HCT116 (cell line): ENCODE measurements around the gene HAND2. TPM values are rescaled to one million over a fixed set of nuclear protein-coding genes. Genes with fewer than 3 reads are reported as not detected.

ENCODE experiments used
- ATAC-seq: fragments of 200-7000 bp; cut with Tn5 transposase; 2 replicates; pipeline ENCODE4 v1.9.1; 2020; ENCODE audit warnings: mild to moderate bottlenecking, moderate library complexity
- BruUV-seq: library from RNA; stranded (reverse); fragments of 400-500 nt; replicated peaks from 2 replicates; lab custom pipeline; 2021; lab: Mats Ljungman, UMichigan
- CTCF ChIA-PET: fragments of 300-600 bp; sonication (Branson Sonifier 250); formaldehyde crosslinking; loops from one replicate; lab custom pipeline; 2021; ENCODE audit warnings: antibody characterized with exemption; lab: Charles Lee
- POLR2A ChIA-PET: fragments of 300-600, 350-600 bp; sonication (Branson Sonifier 250); formaldehyde crosslinking; loops from one replicate; lab custom pipeline; 2021; ENCODE audit warnings: antibody characterized with exemption; lab: Charles Lee
- RAD21 ChIA-PET, 2 experiments: fragments of 300-600 bp; sonication (Branson Sonifier 250); formaldehyde crosslinking; loops; one replicate each; lab custom pipeline; 2023; ENCODE audit warnings: low total read pairs in 2 of 2; ENCODE audit not compliant: uncharacterized antibody in 2 of 2, unreplicated experiment in 2 of 2, low non-redundant PET in 1 of 2; lab: Charles Lee
- DNase-seq: peaks from one replicate; pipeline ENCODE4 v3.0.0-alpha.2; 2010; ENCODE audit warnings: low read depth, low spot score
- H2AFZ ChIP-seq: fragments of 200-600 bp; shearing (Covaris generic), sonication (generic); 2 replicates; pipeline ENCODE4 v1.6.1; 2017; ENCODE audit warnings: low read depth, mixed run types, mixed read lengths, antibody characterized with exemption, low read length; ENCODE audit not compliant: poor library complexity, severe bottlenecking
- H3K27ac ChIP-seq: 2 replicates; pipeline ENCODE4 v1.5.1; 2012; ENCODE audit warnings: low read depth, low read length
- H3K27me3 ChIP-seq: fragments of 200-600 bp; sonication (generic); 2 replicates; pipeline ENCODE4 v1.6.1; 2016; ENCODE audit warnings: mixed run types, low read length, mixed read lengths; ENCODE audit not compliant: insufficient read depth
- H3K36me3 ChIP-seq, 2 experiments: fragments of 200-500 bp in 1 of 2; fragments of 200-600 bp in 1 of 2; sonication (Bioruptor generic) in 1 of 2; sonication (generic) in 1 of 2; 2 replicates each; pipeline versions ENCODE4 v1.5.1 to v1.6.1; 2014 to 2016; ENCODE audit warnings: low read length in 2 of 2, inconsistent platforms in 1 of 2, mixed read lengths in 1 of 2, mixed run types in 1 of 2; ENCODE audit not compliant: insufficient read depth in 2 of 2, control insufficient read depth in 1 of 2
- H3K4me1 ChIP-seq, 2 experiments: fragments of 200-600 bp in 1 of 2; sonication (generic) in 1 of 2; 2 replicates each; pipeline versions ENCODE4 v1.5.1 to v1.6.1; 2012 to 2017; ENCODE audit warnings: low read length in 2 of 2, inconsistent platforms in 1 of 2, mild to moderate bottlenecking in 1 of 2, mixed read lengths in 1 of 2, mixed run types in 1 of 2, moderate library complexity in 1 of 2; ENCODE audit not compliant: insufficient read depth in 2 of 2, control insufficient read depth in 1 of 2
- H3K4me2 ChIP-seq: fragments of 200-600 bp; sonication (generic); 2 replicates; pipeline ENCODE4 v1.6.1; 2017; ENCODE audit warnings: mixed run types, low read length, mixed read lengths
- H3K4me3 ChIP-seq, 2 experiments: fragments of 200-600 bp in 1 of 2; sonication (generic) in 1 of 2; replicated peaks in 1 of 2; 2 replicates each; pipeline ENCODE4 v1.5.1; 2011 to 2016; ENCODE audit warnings: low read length in 2 of 2, control low read depth in 1 of 2, low read depth in 1 of 2, mild to moderate bottlenecking in 1 of 2, mixed read lengths in 1 of 2, mixed run types in 1 of 2
- H3K79me2 ChIP-seq: fragments of 200-600 bp; sonication (generic); 2 replicates; pipeline ENCODE4 v1.6.1; 2017; ENCODE audit warnings: mild to moderate bottlenecking, mixed run types, low read length, moderate library complexity, mixed read lengths; ENCODE audit not compliant: insufficient read depth
- H3K9ac ChIP-seq: fragments of 200-600 bp; sonication (generic); 2 replicates; pipeline ENCODE4 v1.6.1; 2016; ENCODE audit warnings: low read length, mixed read lengths
- H3K9me2 ChIP-seq: fragments of 200-600 bp; sonication (generic), shearing (Covaris generic); 2 replicates; pipeline ENCODE4 v1.6.1; 2017; ENCODE audit warnings: mixed run types, mild to moderate bottlenecking, moderate library complexity; ENCODE audit not compliant: insufficient read depth
- H3K9me3 ChIP-seq, 2 experiments: fragments of 200-500 bp in 1 of 2; fragments of 200-600 bp in 1 of 2; sonication (Bioruptor generic) in 1 of 2; sonication (generic) in 1 of 2; 2 replicates each; pipeline ENCODE4 v1.6.1; 2014 to 2017; ENCODE audit warnings: low read length in 2 of 2, mixed read lengths in 2 of 2, inconsistent platforms in 1 of 2, low read depth in 1 of 2, mild to moderate bottlenecking in 1 of 2, mixed run types in 1 of 2, moderate library complexity in 1 of 2; ENCODE audit not compliant: control insufficient read depth in 1 of 2, insufficient read depth in 1 of 2
- H4K20me1 ChIP-seq: fragments of 200-600 bp; sonication (generic), shearing (Covaris generic); 2 replicates; pipeline ENCODE4 v1.6.1; 2017; ENCODE audit warnings: mixed run types, mild to moderate bottlenecking, moderate library complexity; ENCODE audit not compliant: insufficient read depth
- ATF3 ChIP-seq: IDR thresholded peaks from 2 replicates; pipeline ENCODE4 v1.6.1; 2012
- CBX3 ChIP-seq: IDR thresholded peaks from 2 replicates; pipeline ENCODE4 v1.6.1; 2012; ENCODE audit warnings: low read depth
- CTCF ChIP-seq, 3 experiments: fragments of 200-600 bp in 1 of 3; sonication (generic) in 1 of 3; IDR thresholded peaks in 2 of 3; conservative IDR thresholded peaks in 1 of 3; 2 replicates each; pipeline ENCODE4 v1.5.1; 2012 to 2017; ENCODE audit warnings: low read depth in 2 of 3, low read length in 2 of 3, antibody characterized with exemption in 1 of 3, borderline replicate concordance in 1 of 3, control low read depth in 1 of 3, mild to moderate bottlenecking in 1 of 3, mixed read lengths in 1 of 3, mixed run types in 1 of 3, moderate library complexity in 1 of 3; ENCODE audit not compliant: insufficient read depth in 1 of 3
- EGR1 ChIP-seq: IDR thresholded peaks from 2 replicates; pipeline ENCODE4 v1.6.1; 2012; ENCODE audit warnings: low read depth
- EZH2 ChIP-seq: fragments of 200-600 bp; sonication (generic); IDR thresholded peaks from 2 replicates; pipeline ENCODE4 v1.6.1; 2017; ENCODE audit warnings: antibody characterized with exemption, mixed run types
- EZH2phosphoT487 ChIP-seq: fragments of 200-600 bp; IDR thresholded peaks from 2 replicates; pipeline ENCODE4 v1.6.1; 2018; ENCODE audit warnings: antibody characterized with exemption, borderline replicate concordance
- FOSL1 ChIP-seq: IDR thresholded peaks from 2 replicates; pipeline ENCODE4 v1.6.1; 2012; ENCODE audit warnings: low read depth
- JUND ChIP-seq: IDR thresholded peaks from 2 replicates; pipeline ENCODE4 v1.6.1; 2012
- POLR2A ChIP-seq: IDR thresholded peaks from 2 replicates; pipeline ENCODE4 v1.7.0; 2011; ENCODE audit warnings: borderline replicate concordance; ENCODE audit not compliant: insufficient read depth, insufficient read length; ENCODE audit errors: extremely low read depth
- RAD21 ChIP-seq: IDR thresholded peaks from 2 replicates; pipeline ENCODE4 v1.6.1; 2012; ENCODE audit warnings: low read depth, mild to moderate bottlenecking
- REST ChIP-seq: IDR thresholded peaks from 2 replicates; pipeline ENCODE4 v1.6.1; 2012; ENCODE audit warnings: low read depth
- SIN3A ChIP-seq: IDR thresholded peaks from 2 replicates; pipeline ENCODE4 v1.6.1; 2012; ENCODE audit warnings: low read depth
- SP1 ChIP-seq: IDR thresholded peaks from 2 replicates; pipeline ENCODE4 v1.6.1; 2012; ENCODE audit warnings: low read depth
- SRF ChIP-seq: IDR thresholded peaks from 2 replicates; pipeline ENCODE4 v1.6.1; 2012; ENCODE audit warnings: low read depth
- TCF7L2 ChIP-seq: IDR thresholded peaks from 2 replicates; pipeline ENCODE4 v1.7.0; 2011; ENCODE audit warnings: borderline replicate concordance, inconsistent platforms; ENCODE audit not compliant: insufficient read depth, insufficient read length; ENCODE audit errors: extremely low read depth
- ZFX ChIP-seq: fragments of 450-650 bp; IDR thresholded peaks from 2 replicates; pipeline ENCODE4 v1.6.1; 2017
- intact Hi-C: fragments of 100-400 bp; cut with micrococcal nuclease; formaldehyde crosslinking; loops from 2 replicates; pipeline ENCODE4 v1.10.0; 2022
- total RNA-seq: library from RNA; stranded (reverse); gene quantifications from one replicate; pipeline ENCODE4 v1.2.1, GENCODE V29; 2021; ENCODE audit not compliant: unreplicated experiment

The HAND2 gene
- total RNA-seq, 1 experiment from 2014 or later: not detected

GRCh38 chr4:173490817-173491528 lies 39.1 kb downstream of the HAND2 start:
- TF ChIP-seq EZH2: no peak
- no peak for TF ChIP-seq FOSL1
- TF ChIP-seq CTCF (IDR thresholded peaks at IDR 0.05 in 2 of 3, conservative IDR thresholded peaks at IDR 0.05 in 1 of 3; ENCODE audit: borderline replicate concordance in 1 of 3, insufficient read depth in 1 of 3, low read depth in 2 of 3, low read length in 2 of 3): no peak
- no peak for TF ChIP-seq JUND
- TF ChIP-seq SRF: no peak
- no peak for TF ChIP-seq EGR1
- TF ChIP-seq TCF7L2: no peak
- no peak for TF ChIP-seq CBX3
- TF ChIP-seq ATF3: no peak
- TF ChIP-seq SIN3A: no peak
- no peak for TF ChIP-seq EZH2phosphoT487
- TF ChIP-seq ZFX: no peak
- TF ChIP-seq POLR2A: no peak
- no peak for TF ChIP-seq SP1
- no peak for TF ChIP-seq RAD21
- TF ChIP-seq REST: no peak
- no peak for DNase-seq
- Histone ChIP-seq H3K27ac (no peak overlapping the region), H3K9ac (no peak overlapping the region), H2AFZ (peak overlapping the region; percentile 17), H4K20me1 (no peaks in the 10 kb centered on the region), H3K4me2 (peak overlapping the region; percentile 15; the same call in 1 of the 2 replicates), H3K9me2 (no peaks in the 10 kb centered on the region), H3K4me1 (peaks cover 4 to 11% of the 10 kb centered on the region in 2 experiments; a peak in 3 of 4 replicates), H3K27me3 (no peaks in the 10 kb centered on the region), H3K4me3 (no peak overlapping the region), H3K36me3 (no peaks in the 10 kb centered on the region), H3K79me2 (no peaks in the 10 kb centered on the region), H3K9me3 (no peaks in the 10 kb centered on the region)
- CTCF ChIA-PET: no interaction called here
- POLR2A ChIA-PET: no interaction called here
- ATAC-seq: no peak
- BruUV-seq: no TSS peak
- RAD21 ChIA-PET: no interaction called here
- intact Hi-C loops: loop anchor here (5.0 kb wide), 1 partner anchor 174 kb away; no protein-coding TSS in a partner anchor
